ENCODE data around the gene C1QTNF1. TPM values are rescaled to one million over a fixed set of nuclear protein-coding genes. Genes with fewer than 3 reads are reported as not detected.

C1QTNF1 gene
- total RNA-seq, 6 experiments from 2014 or later = 8.0 to 15.0 (median 8.6) TPM

DNA sequence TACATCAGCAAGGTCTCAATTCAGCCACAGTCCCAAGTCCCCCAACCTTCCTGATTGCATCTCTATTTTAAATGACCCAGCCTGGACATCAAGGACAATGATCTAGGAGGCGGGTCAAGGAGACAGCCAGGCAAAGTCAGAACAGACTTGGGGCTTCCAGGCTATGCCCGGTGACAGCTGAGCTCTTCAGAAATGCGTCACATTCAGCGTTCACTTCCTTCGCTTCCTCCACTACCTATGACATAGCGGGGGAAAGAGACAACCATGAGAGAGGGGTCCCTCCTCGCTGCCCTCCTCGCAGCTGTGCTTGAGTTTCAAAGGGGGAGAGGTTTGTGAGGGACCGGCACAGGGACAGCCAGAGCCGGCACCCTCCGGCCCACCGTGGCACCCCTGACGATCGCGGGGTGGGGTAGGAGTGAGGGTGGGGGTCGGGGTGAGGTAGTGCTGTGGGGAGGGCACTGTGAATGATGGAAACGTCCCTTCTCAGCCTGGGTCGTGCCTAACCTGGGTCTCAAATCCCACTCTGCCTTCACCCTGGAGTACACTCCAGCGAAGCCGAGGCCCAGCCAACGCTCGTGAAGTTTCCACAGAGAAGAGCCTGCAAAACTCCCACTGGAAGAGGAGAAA is 31.9 kb upstream of the C1QTNF1 start:
- DNase-seq = no peak
- H3K9me3 Mint-ChIP-seq = no peaks in the 10 kb centered on the region

GRCh38 chr17:78992542-78993212 is 31.3 kb upstream of the C1QTNF1 start:
- DNase-seq = no peak
- Mint-ChIP-seq H3K9me3 (no peaks in the 10 kb centered on the region), H3K27ac (no peak overlapping the region), H3K27me3 (ENCODE audit: insufficient read depth) (no peaks in the 10 kb centered on the region; the same call in 1 of the 2 replicates), H3K4me1 (ENCODE audit: low read depth) (no peaks in the 10 kb centered on the region), H3K36me3 (ENCODE audit: low read depth) (peaks cover 46% of the 10 kb centered on the region), H3K4me3 (no peak overlapping the region)
- TF ChIP-seq, protein P1, sequence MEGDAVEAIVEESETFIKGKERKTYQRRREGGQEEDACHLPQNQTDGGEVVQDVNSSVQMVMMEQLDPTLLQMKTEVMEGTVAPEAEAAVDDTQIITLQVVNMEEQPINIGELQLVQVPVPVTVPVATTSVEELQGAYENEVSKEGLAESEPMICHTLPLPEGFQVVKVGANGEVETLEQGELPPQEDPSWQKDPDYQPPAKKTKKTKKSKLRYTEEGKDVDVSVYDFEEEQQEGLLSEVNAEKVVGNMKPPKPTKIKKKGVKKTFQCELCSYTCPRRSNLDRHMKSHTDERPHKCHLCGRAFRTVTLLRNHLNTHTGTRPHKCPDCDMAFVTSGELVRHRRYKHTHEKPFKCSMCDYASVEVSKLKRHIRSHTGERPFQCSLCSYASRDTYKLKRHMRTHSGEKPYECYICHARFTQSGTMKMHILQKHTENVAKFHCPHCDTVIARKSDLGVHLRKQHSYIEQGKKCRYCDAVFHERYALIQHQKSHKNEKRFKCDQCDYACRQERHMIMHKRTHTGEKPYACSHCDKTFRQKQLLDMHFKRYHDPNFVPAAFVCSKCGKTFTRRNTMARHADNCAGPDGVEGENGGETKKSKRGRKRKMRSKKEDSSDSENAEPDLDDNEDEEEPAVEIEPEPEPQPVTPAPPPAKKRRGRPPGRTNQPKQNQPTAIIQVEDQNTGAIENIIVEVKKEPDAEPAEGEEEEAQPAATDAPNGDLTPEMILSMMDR (IDR thresholded peaks at IDR 0.05) = no peak

More for the DNA sequence above, 31.9 kb upstream of the C1QTNF1 start:
- Mint-ChIP-seq H3K27me3 (ENCODE audit: insufficient read depth) (no peaks in the 10 kb centered on the region; the same call in 1 of the 2 replicates), H3K4me1 (ENCODE audit: low read depth) (peaks cover 2% of the 10 kb centered on the region), H3K4me3 (no peak overlapping the region), H3K27ac (no peak overlapping the region), H3K36me3 (ENCODE audit: low read depth) (peaks cover 44% of the 10 kb centered on the region)
- TF ChIP-seq, protein P1 (IDR thresholded peaks at IDR 0.05) = no peak

- Mint-ChIP-seq H3K4me3 (no peak overlapping the region), H3K36me3 (ENCODE audit: low read depth) (peaks cover 49% of the 10 kb centered on the region), H3K27ac (no peak overlapping the region), H3K4me1 (ENCODE audit: low read depth) (no peaks in the 10 kb centered on the region), H3K9me3 (no peaks in the 10 kb centered on the region), H3K27me3 (ENCODE audit: insufficient read depth) (no peaks in the 10 kb centered on the region; the same call in 1 of the 2 replicates)
- DNase-seq = no peak
- TF ChIP-seq, protein P1 (IDR thresholded peaks at IDR 0.05) = peak; percentile 88
Measured at GRCh38 chr17:78993241-78993956, 30.6 kb upstream of the C1QTNF1 start.

GRCh38 chr17:78993981-78994671 is 29.8 kb upstream of the C1QTNF1 start:
- Mint-ChIP-seq H3K27ac (no peak overlapping the region), H3K27me3 (ENCODE audit: insufficient read depth) (no peaks in the 10 kb centered on the region; the same call in 1 of the 2 replicates), H3K9me3 (no peaks in the 10 kb centered on the region), H3K4me3 (no peak overlapping the region), H3K36me3 (ENCODE audit: low read depth) (peaks cover 48% of the 10 kb centered on the region), H3K4me1 (ENCODE audit: low read depth) (no peaks in the 10 kb centered on the region)
- TF ChIP-seq, protein P1 (IDR thresholded peaks at IDR 0.05) = no peak
- DNase-seq = no peak

DNA sequence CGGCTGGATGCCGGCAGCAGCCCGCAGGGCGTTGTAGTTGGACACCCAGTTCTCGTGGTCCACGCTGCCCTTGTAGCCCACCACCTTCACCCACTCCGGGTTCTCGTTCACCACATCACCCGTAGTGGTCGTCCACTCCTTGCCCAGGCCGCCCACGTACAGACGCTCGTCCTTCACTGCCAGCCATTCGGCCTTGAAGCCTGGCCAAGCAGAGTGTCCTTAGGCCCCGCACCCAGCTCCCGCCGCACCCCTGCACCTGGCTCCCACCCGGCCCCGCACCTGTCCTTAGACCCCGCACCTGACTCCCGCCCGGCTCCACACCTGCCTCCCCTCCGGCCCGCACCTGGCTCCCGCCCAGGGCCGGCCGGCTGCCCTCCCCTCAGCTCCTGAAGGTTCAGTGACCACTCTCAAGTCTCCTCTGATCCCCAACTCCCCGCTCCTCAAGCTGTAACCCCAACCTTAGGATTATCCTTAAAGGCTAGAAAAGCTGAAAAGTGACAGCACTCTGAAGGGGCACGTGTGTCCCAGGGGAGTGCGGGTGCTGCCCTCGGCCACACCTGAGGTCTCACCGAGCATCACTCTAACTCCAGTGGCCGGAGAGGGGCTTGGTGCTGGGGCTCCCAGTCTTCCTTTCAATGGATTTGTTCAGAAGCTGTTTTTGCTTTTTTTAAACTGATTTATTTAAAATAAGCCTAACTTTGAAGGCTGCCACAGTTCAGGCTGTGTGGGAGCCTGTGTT is 28.8 kb upstream of the C1QTNF1 start:
- H3K27me3 Mint-ChIP-seq (ENCODE audit: insufficient read depth) = no peaks in the 10 kb centered on the region; the same call in 1 of the 2 replicates
- no peak overlapping the region for H3K4me3 Mint-ChIP-seq
- TF ChIP-seq, protein P1 (IDR thresholded peaks at IDR 0.05) = no peak
- no peaks in the 10 kb centered on the region for H3K9me3 Mint-ChIP-seq
- H3K36me3 Mint-ChIP-seq (ENCODE audit: low read depth) = peaks cover 44% of the 10 kb centered on the region
- H3K27ac Mint-ChIP-seq = no peak overlapping the region
- no peaks in the 10 kb centered on the region for H3K4me1 Mint-ChIP-seq (ENCODE audit: low read depth)
- no peak for DNase-seq

Measured in HFFc6 (cell line).